DND-41 (cell line): ENCODE results near the gene MRTFA.
A peak's percentile ranks its signal among the peaks of the same experiment; 100 is the strongest.

Experiments used
- ATAC-seq: fragments of 200-7000 bp; cut with Tn5 transposase; 3 replicates; pipeline ENCODE4 v1.9.1; 2021; ENCODE audit warnings: low read depth; ENCODE audit not compliant: insufficient read depth
- DNase-seq: peaks from one replicate; pipeline ENCODE4 v3.0.0-alpha.2; 2020
- H2AFZ ChIP-seq: 2 replicates; pipeline ENCODE4 v1.6.0; 2012; ENCODE audit warnings: low read depth, low read length
- H3K27ac ChIP-seq: 2 replicates; pipeline ENCODE4 v1.5.1; 2012; ENCODE audit warnings: low read length, inconsistent platforms
- H3K27me3 ChIP-seq: fragments of 200-600 bp; sonication (generic); 2 replicates; pipeline ENCODE4 v1.6.0; 2012; ENCODE audit warnings: low read length, mild to moderate bottlenecking, inconsistent platforms; ENCODE audit not compliant: insufficient read depth, poor library complexity
- H3K36me3 ChIP-seq: 2 replicates; pipeline ENCODE4 v1.5.1; 2012; ENCODE audit warnings: low read length, inconsistent platforms; ENCODE audit not compliant: insufficient read depth
- H3K4me1 ChIP-seq: 2 replicates; pipeline ENCODE4 v1.5.1; 2012; ENCODE audit warnings: mild to moderate bottlenecking, low read length; ENCODE audit not compliant: insufficient read depth
- H3K4me2 ChIP-seq: 2 replicates; pipeline ENCODE4 v1.6.0; 2012; ENCODE audit warnings: mild to moderate bottlenecking, moderate library complexity, low read length, inconsistent platforms; ENCODE audit not compliant: insufficient read depth
- H3K4me3 ChIP-seq, 2 experiments: fragments of 200-600 bp in 1 of 2; shearing (Covaris generic) in 1 of 2; 2 replicates each; pipeline ENCODE4 v1.5.1; 2012 to 2016; ENCODE audit warnings: inconsistent platforms in 2 of 2, low read length in 2 of 2, mild to moderate bottlenecking in 2 of 2, low read depth in 1 of 2, moderate library complexity in 1 of 2
- H3K79me2 ChIP-seq: 2 replicates; pipeline ENCODE4 v1.6.0; 2012; ENCODE audit warnings: low read length, inconsistent platforms; ENCODE audit not compliant: insufficient read depth
- H3K9ac ChIP-seq: 2 replicates; pipeline ENCODE4 v1.6.0; 2012; ENCODE audit warnings: low read depth, mild to moderate bottlenecking, inconsistent platforms, low read length, moderate library complexity
- H3K9me3 ChIP-seq: 2 replicates; pipeline ENCODE4 v1.5.1; 2012; ENCODE audit warnings: low read length, moderate library complexity, mild to moderate bottlenecking, inconsistent platforms; ENCODE audit not compliant: insufficient read depth, severe bottlenecking
- H4K20me1 ChIP-seq: 2 replicates; pipeline ENCODE4 v1.6.0; 2012; ENCODE audit warnings: low read length; ENCODE audit not compliant: insufficient read depth
- EZH2 ChIP-seq: IDR thresholded peaks from 3 replicates; pipeline ENCODE4 v1.6.1; 2012; ENCODE audit warnings: borderline replicate concordance, low read depth, mild to moderate bottlenecking, moderate library complexity, low read length, inconsistent platforms; ENCODE audit not compliant: severe bottlenecking
- TF ChIP-seq, protein P1 (sequence below): IDR thresholded peaks from 2 replicates; pipeline ENCODE4 v1.5.1; 2012; ENCODE audit warnings: borderline replicate concordance, low read length, moderate library complexity, mild to moderate bottlenecking; ENCODE audit not compliant: poor library complexity, severe bottlenecking; ENCODE audit errors: extremely low read depth

MRTFA gene

DNA sequence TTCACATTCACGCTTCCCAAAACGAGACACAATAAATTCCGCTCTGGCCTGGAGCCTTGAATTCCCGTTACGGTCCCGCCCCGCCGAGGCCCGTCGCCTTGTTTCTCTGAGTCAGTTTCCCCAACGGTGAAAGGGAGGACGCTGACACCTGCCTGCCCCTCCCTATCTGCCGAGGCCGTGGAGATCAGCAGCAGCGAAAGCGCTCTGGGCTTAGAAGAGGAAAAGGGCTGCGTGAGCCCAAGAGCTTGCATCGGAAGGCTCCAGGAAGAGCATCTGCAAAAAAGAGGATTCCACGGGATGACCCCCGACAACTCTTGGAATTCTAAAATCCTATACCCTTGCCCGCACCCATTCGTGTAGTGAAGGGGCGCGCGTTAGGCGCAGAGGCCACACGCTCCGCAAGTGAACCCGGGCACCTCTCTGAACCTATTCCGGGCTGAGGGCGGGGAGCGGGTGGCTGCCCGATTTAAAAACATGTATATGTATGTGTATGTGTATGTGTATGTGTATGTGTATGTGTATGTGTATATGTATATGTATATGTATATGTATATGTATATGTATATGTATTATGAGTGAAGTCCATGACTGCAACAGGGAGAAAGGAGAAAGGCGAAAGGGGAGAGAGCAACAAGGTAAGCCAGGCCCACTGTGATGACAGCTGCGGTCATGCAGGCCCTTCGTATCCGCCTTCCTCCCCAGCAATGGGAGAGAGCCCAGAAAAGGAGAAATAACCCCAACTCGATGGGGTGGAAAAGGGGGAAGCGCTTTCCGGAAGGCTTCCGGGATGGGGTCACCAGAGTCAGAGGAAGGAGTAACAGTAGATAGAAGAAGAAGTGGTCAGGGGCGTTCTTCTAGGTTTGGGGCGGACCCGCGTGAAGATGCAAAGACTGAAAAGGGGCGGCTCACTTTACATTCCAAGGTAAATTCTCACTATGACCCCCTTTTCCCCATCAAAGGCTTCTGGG lies 948 bp upstream of the MRTFA start:
- DNase-seq (peak; percentile 59), ATAC-seq (peak; percentile 21)
- peak overlapping the region; percentile 71 to 86 for H3K4me3 ChIP-seq
- no peaks in the 10 kb centered on the region for H3K27me3 ChIP-seq
- no peaks in the 10 kb centered on the region; the same call in 1 of the 2 replicates for H3K36me3 ChIP-seq
- TF ChIP-seq EZH2, result no peak
- TF ChIP-seq, protein P1, sequence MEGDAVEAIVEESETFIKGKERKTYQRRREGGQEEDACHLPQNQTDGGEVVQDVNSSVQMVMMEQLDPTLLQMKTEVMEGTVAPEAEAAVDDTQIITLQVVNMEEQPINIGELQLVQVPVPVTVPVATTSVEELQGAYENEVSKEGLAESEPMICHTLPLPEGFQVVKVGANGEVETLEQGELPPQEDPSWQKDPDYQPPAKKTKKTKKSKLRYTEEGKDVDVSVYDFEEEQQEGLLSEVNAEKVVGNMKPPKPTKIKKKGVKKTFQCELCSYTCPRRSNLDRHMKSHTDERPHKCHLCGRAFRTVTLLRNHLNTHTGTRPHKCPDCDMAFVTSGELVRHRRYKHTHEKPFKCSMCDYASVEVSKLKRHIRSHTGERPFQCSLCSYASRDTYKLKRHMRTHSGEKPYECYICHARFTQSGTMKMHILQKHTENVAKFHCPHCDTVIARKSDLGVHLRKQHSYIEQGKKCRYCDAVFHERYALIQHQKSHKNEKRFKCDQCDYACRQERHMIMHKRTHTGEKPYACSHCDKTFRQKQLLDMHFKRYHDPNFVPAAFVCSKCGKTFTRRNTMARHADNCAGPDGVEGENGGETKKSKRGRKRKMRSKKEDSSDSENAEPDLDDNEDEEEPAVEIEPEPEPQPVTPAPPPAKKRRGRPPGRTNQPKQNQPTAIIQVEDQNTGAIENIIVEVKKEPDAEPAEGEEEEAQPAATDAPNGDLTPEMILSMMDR, result no peak
- H3K27ac ChIP-seq, result peak overlapping the region; percentile 86
- peak overlapping the region; percentile 80 for H3K9ac ChIP-seq
- peaks cover 33% of the 10 kb centered on the region for H3K4me1 ChIP-seq
- H4K20me1 ChIP-seq, result peaks cover 25% of the 10 kb centered on the region; the same call in 1 of the 2 replicates
- H3K9me3 ChIP-seq, result no peaks in the 10 kb centered on the region
- H3K79me2 ChIP-seq, result peaks cover 39% of the 10 kb centered on the region
- H2AFZ ChIP-seq, result peak overlapping the region; percentile 97
- peak overlapping the region; percentile 88 for H3K4me2 ChIP-seq

DNA sequence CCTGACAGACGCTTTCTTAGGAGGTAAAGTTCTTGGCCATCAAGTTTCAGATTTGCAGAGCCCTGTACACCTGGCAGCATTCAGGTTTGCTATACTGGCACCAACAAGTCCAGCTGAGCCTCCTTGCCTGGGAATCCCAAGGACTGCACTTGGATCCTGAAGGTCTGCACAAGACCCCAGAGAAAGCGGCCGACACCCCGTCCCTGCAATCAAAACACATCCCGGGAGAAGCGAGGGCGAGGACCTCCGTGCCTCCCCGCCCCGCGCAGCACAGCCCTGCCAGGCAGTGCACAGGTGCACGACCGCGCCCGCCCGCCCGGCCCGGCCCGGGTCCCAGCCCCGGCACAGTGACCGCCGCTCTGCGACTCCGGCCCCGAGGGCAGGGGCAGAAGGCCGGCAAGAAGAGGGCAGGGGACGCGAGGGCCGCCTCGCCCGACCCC lies 559 bp downstream of the MRTFA start:
- ATAC-seq, result peak; percentile 8
- no peak for TF ChIP-seq EZH2
- TF ChIP-seq, protein P1, result no peak
- Histone ChIP-seq H4K20me1 (peaks cover 30% of the 10 kb centered on the region; the same call in 1 of the 2 replicates), H3K27me3 (no peaks in the 10 kb centered on the region), H3K36me3 (no peaks in the 10 kb centered on the region; the same call in 1 of the 2 replicates), H3K4me3 (peak overlapping the region; percentile 70 to 86), H3K4me1 (peaks cover 33% of the 10 kb centered on the region), H3K4me2 (peak overlapping the region; percentile 83), H3K27ac (peak overlapping the region; percentile 78), H3K79me2 (peaks cover 54% of the 10 kb centered on the region), H2AFZ (peak overlapping the region; percentile 90), H3K9ac (peak overlapping the region; percentile 85), H3K9me3 (no peaks in the 10 kb centered on the region)
- no peak for DNase-seq

DNA sequence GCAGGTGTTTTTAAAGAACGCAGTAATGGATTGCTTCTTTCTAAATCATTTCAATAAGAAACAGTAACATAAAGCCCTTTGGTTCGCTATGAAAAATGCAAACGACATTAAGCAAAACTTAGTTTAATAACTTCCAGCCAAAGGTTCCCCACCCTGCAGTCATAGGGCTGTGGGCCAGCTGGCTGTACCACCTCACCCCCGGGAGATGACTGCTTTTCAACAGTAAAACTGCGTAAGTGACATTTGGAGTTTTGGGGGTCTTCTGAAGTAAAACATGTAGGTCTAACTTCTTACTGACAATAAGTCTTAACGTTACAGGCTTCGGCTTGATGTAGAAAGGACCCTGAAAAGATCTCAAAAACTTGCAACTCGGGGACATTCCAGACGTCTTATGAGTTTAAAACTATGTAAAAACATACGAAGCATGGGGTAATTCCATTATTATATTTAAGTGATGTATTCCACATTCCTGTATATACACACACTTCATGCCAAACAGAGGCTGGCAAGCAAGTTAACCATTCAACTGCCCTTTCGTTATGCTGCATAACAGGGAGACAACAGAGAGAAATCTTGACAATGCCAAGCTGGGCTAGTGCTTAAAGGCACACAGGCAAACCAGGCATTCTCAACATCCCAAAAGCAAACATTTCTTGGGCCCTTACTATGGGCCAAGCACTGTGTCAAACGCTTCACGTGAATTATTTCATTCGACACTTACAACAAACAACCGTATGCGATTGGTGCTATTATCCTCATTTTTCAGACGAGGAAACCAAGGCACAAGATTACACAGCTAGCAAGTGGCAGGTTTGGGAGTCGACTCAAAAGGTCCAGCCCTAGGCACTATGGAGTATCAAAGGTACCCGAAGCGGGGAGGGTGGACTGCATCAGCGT lies 1.2 kb downstream of the MRTFA start:
- H3K79me2 ChIP-seq, result peaks cover 61% of the 10 kb centered on the region
- no peaks in the 10 kb centered on the region; the same call in 1 of the 2 replicates for H3K36me3 ChIP-seq
- no peaks in the 10 kb centered on the region for H3K27me3 ChIP-seq
- H4K20me1 ChIP-seq, result peaks cover 36% of the 10 kb centered on the region; the same call in 1 of the 2 replicates
- no peak for ATAC-seq
- TF ChIP-seq EZH2, result no peak
- TF ChIP-seq, protein P1, result no peak
- peaks cover 33% of the 10 kb centered on the region for H3K4me1 ChIP-seq
- H3K9me3 ChIP-seq, result no peaks in the 10 kb centered on the region
- H3K27ac ChIP-seq, result peak overlapping the region; percentile 78; the same call in 1 of the 2 replicates
- no peak for DNase-seq
- no peak overlapping the region for H2AFZ ChIP-seq
- peak overlapping the region; percentile 70 to 86; a peak in 3 of 4 replicates for H3K4me3 ChIP-seq
- H3K4me2 ChIP-seq, result peak overlapping the region; percentile 83
- peak overlapping the region; percentile 85 for H3K9ac ChIP-seq
